ENCODE data around the gene SYT14.

GRCh38 chr1:209999005-209999404 is 61.0 kb downstream of the SYT14 start:
- TF ChIP-seq EZH2 (IDR thresholded peaks at IDR 0.05; ENCODE audit: borderline replicate concordance, insufficient read depth, low read length, poor library complexity, severe bottlenecking) (no peak), POLR2AphosphoS5 (IDR thresholded peaks at IDR 0.05) (no peak), CTCF (IDR thresholded peaks at IDR 0.05; ENCODE audit: poor library complexity, severe bottlenecking) (no peak), TAF1 (IDR thresholded peaks at IDR 0.05; ENCODE audit: low read depth) (no peak), EP300 (conservative IDR thresholded peaks at IDR 0.05; ENCODE audit: poor library complexity, severe bottlenecking) (no peak), REST (IDR thresholded peaks at IDR 0.05; ENCODE audit: borderline replicate concordance) (no peak), SMC3 (conservative IDR thresholded peaks at IDR 0.05; ENCODE audit: poor library complexity) (no peak)

Measured in neural cell (in vitro differentiated cells).